ELR (cell line): ENCODE measurements around the gene NAALADL2.
"Not testable (repeated sequence)": the region's sequence is repeated elsewhere in the genome, so short reads cannot be mapped to it uniquely, and the experiment has no call there.

Experiments used
- DNase-seq: peaks from one replicate; pipeline ENCODE4 v3.0.0-alpha.2; 2015; ENCODE audit warnings: low read depth

NAALADL2 gene

GRCh38 chr3:175073219-175073905 lies 214.2 kb downstream of the NAALADL2 start:
- no peak for DNase-seq

GRCh38 chr3:175075269-175075668 lies 216.1 kb downstream of the NAALADL2 start:
- peak; percentile 49 for DNase-seq

- no peak for DNase-seq
Measured at GRCh38 chr3:175077216-175077615, 218.1 kb downstream of the NAALADL2 start.

GRCh38 chr3:175082631-175083030 lies 223.5 kb downstream of the NAALADL2 start:
- DNase-seq = no peak

- not testable (repeated sequence) for DNase-seq
Measured at GRCh38 chr3:175087128-175087527, 228.0 kb downstream of the NAALADL2 start.

- DNase-seq = no peak
Measured at GRCh38 chr3:175088766-175089380, 229.7 kb downstream of the NAALADL2 start.

GRCh38 chr3:175091426-175092114 lies 232.4 kb downstream of the NAALADL2 start:
- DNase-seq = no peak

GRCh38 chr3:175093748-175094147 lies 234.6 kb downstream of the NAALADL2 start:
- DNase-seq = peak; percentile 2

- no peak for DNase-seq
Measured at GRCh38 chr3:175094344-175094743, 235.2 kb downstream of the NAALADL2 start.

GRCh38 chr3:175098644-175099043 lies 239.5 kb downstream of the NAALADL2 start:
- no peak for DNase-seq

- DNase-seq = no peak
Measured at GRCh38 chr3:175102161-175102560, 243.0 kb downstream of the NAALADL2 start.

GRCh38 chr3:175103298-175103697 lies 244.2 kb downstream of the NAALADL2 start:
- peak; percentile 5 for DNase-seq

GRCh38 chr3:175105066-175105465 lies 245.9 kb downstream of the NAALADL2 start:
- peak; percentile 29 for DNase-seq

GRCh38 chr3:175107231-175107630 lies 248.1 kb downstream of the NAALADL2 start:
- DNase-seq = peak; percentile 12

GRCh38 chr3:175107995-175108394 lies 248.9 kb downstream of the NAALADL2 start:
- no peak for DNase-seq

GRCh38 chr3:175108613-175109151 lies 249.5 kb downstream of the NAALADL2 start:
- DNase-seq = no peak

GRCh38 chr3:175111036-175111435 lies 251.9 kb downstream of the NAALADL2 start:
- DNase-seq = no peak

- DNase-seq = no peak
Measured at GRCh38 chr3:175118382-175118941, 259.3 kb downstream of the NAALADL2 start.

GRCh38 chr3:175121225-175121624 lies 262.1 kb downstream of the NAALADL2 start:
- no peak for DNase-seq

GRCh38 chr3:175127075-175127662 lies 268.0 kb downstream of the NAALADL2 start:
- DNase-seq = no peak

GRCh38 chr3:175129126-175129525 lies 270.0 kb downstream of the NAALADL2 start:
- DNase-seq = peak; percentile 40

GRCh38 chr3:175129571-175129970 lies 270.4 kb downstream of the NAALADL2 start:
- DNase-seq = no peak
